Right lobe of liver (tissue), 6 donors: ENCODE measurements around the gene TMEM131. TPM values are rescaled to one million over a fixed set of nuclear protein-coding genes. Genes with fewer than 3 reads are reported as not detected.

Experiments
- ATAC-seq, 4 donors: fragments of 200-7000 bp; cut with Tn5 transposase; one replicate each; pipeline ENCODE4 v1.9.1; 2020; ENCODE audit warnings: mild to moderate bottlenecking in 4 of 4, moderate library complexity in 4 of 4
- DNase-seq, 3 donors: peaks; one replicate each; pipeline ENCODE4 v3.0.0-alpha.2; 2020
- H3K27ac ChIP-seq, 3 donors: fragments of 200-600 bp; one replicate each; pipeline ENCODE4 v1.8.0; 2022
- H3K27me3 ChIP-seq, 2 donors: fragments of 200-600 bp; one replicate each; pipeline ENCODE4 v1.8.0; 2022
- H3K36me3 ChIP-seq, 4 donors: fragments of 200-600 bp; sonication (generic) in 1 of 4; one replicate each; pipeline versions ENCODE4 v1.5.1 to v1.8.0; 2017 to 2022; ENCODE audit warnings: control low read depth in 1 of 4
- H3K4me1 ChIP-seq, 4 donors: fragments of 200-600 bp; sonication (generic) in 1 of 4; one replicate each; pipeline versions ENCODE4 v1.5.1 to v1.8.0; 2017 to 2022; ENCODE audit warnings: control low read depth in 1 of 4
- H3K4me3 ChIP-seq, 3 donors: fragments of 200-600 bp; one replicate each; pipeline ENCODE4 v1.8.0; 2022
- H3K9me3 ChIP-seq, 4 donors: fragments of 200-600 bp; sonication (generic) in 1 of 4; one replicate each; pipeline versions ENCODE4 v1.5.1 to v1.8.0; 2017 to 2022; ENCODE audit warnings: control low read depth in 1 of 4
- POLR2A ChIP-seq: fragments of 450-650 bp; IDR thresholded peaks from one replicate; pipeline ENCODE4 v1.6.1; 2017; ENCODE audit warnings: antibody characterized with exemption, mild to moderate bottlenecking
- WGBS: methylation state at CpG from one replicate; pipeline ENCODE4 v1.1.6; 2018; ENCODE audit warnings: low coverage, low lambda C conversion rate; ENCODE audit not compliant: insufficient coverage; ENCODE audit errors: missing lambda C conversion rate; 5-methylcytosine and 5-hydroxymethylcytosine counted together
- intact Hi-C, 2 donors: fragments of 100-400 bp; cut with DNase I; formaldehyde crosslinking; loops; one replicate each; pipeline versions ENCODE4 v1.11.2 to v1.14.1; 2022
- total RNA-seq, 6 experiments: library from RNA; depleted of rRNA in 2 of 6; stranded (reverse); fragments of >200 nt in 2 of 6; fragmentation: NEBNext Ultra II Directional in 3 of 6; extraction: Animal tissue kit (Norgen Biotek cat#: 25700) in 3 of 6; gene quantifications; one replicate each; pipeline versions ENCODE4 v1.1.0 to v1.2.4, GENCODE V29; 2016 to 2023
- TF ChIP-seq, protein P1 (sequence below), 4 donors: fragments of 200-600 bp in 3 of 4; fragments of 450-650 bp in 1 of 4; IDR thresholded peaks; one replicate each; pipeline versions ENCODE4 v1.5.1 to v1.8.0; 2016 to 2022; ENCODE audit warnings: antibody characterized with exemption in 4 of 4, mild to moderate bottlenecking in 2 of 4
- donor health status: DM: no; HTN: yes; CAD: no.
- donor health status: DM: no; HTN: no; CAD: no.
- donor health status: DM: no; HTN: no; CAD: no.
- donor health status: DM: no; HTN: yes; CAD: no.
- donor health status: DM: no; HTN: yes; CAD: no.

Gene TMEM131
- total RNA-seq, 6 experiments from 2014 or later, result 14.8 to 34.0 (median 17.8) TPM

DNA sequence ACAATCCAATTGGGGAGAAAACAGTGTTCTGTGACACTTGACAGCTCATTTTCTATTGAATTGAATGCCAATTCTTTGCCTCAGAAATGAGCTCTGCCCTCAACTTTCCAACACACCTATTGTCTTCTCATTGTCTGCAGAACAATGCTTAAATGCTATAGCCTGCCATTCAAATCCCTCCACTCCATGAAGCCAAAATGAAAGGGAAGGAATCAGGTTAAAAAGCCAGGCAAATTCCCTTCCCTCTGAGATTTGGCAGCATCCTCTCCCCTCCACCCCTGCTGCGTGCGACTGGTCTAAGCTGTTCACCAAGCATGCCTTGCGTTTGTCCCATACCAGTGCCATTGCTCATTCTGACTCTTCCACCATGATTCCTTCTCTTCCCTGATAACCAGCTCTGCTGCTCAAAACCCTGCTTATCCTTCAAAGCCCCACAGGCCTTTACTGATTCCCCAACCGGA, 32.4 kb upstream of the TMEM131 start:
- Histone ChIP-seq H3K4me3 (no peak overlapping the region), H3K27ac (no peak overlapping the region), H3K4me1 (no peaks in the 10 kb centered on the region), H3K27me3 (no peaks in the 10 kb centered on the region), H3K36me3 (no peaks in the 10 kb centered on the region), H3K9me3 (no peaks in the 10 kb centered on the region)
- TF ChIP-seq POLR2A, result no peak
- TF ChIP-seq, protein P1, sequence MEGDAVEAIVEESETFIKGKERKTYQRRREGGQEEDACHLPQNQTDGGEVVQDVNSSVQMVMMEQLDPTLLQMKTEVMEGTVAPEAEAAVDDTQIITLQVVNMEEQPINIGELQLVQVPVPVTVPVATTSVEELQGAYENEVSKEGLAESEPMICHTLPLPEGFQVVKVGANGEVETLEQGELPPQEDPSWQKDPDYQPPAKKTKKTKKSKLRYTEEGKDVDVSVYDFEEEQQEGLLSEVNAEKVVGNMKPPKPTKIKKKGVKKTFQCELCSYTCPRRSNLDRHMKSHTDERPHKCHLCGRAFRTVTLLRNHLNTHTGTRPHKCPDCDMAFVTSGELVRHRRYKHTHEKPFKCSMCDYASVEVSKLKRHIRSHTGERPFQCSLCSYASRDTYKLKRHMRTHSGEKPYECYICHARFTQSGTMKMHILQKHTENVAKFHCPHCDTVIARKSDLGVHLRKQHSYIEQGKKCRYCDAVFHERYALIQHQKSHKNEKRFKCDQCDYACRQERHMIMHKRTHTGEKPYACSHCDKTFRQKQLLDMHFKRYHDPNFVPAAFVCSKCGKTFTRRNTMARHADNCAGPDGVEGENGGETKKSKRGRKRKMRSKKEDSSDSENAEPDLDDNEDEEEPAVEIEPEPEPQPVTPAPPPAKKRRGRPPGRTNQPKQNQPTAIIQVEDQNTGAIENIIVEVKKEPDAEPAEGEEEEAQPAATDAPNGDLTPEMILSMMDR (IDR thresholded peaks at IDR 0.05), result no peak
- no peak for ATAC-seq
- intact Hi-C loops, result no loop called here
- no peak for DNase-seq
- 77% methylated on average over 4 of the region's 4 CpGs for WGBS

DNA sequence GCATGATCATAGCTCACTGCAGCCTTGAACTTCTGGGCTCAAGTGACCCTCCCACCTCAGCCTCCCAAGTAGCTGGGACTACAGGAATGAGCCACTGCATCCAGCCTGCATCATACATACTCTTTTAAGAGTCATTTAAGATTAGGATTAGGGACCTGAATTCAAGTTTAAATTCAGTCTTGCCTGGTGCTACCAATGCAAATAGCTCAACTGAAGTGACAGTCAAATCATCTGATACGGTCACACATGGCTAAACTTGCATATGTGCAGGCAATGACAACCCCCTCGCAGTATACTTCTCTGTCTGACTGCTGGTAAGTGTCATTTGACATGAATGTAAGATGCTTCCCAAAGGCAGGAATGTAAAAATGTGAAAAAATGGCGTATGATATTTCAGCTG, 31.8 kb upstream of the TMEM131 start:
- Histone ChIP-seq H3K9me3 (no peaks in the 10 kb centered on the region), H3K27ac (no peak overlapping the region), H3K36me3 (no peaks in the 10 kb centered on the region), H3K27me3 (no peaks in the 10 kb centered on the region), H3K4me3 (no peak overlapping the region), H3K4me1 (no peaks in the 10 kb centered on the region)
- TF ChIP-seq POLR2A, result no peak
- TF ChIP-seq, protein P1 (IDR thresholded peaks at IDR 0.05), result no peak
- intact Hi-C loops, result no loop called here
- 88% methylated on average over 3 of the region's 3 CpGs for WGBS
- no peak for DNase-seq
- no peak for ATAC-seq

GRCh38 chr2:98026927-98027522, 31.3 kb upstream of the TMEM131 start:
- no peaks in the 10 kb centered on the region for H3K27me3 ChIP-seq
- no peak for DNase-seq
- no peak overlapping the region for H3K4me3 ChIP-seq
- no peaks in the 10 kb centered on the region for H3K36me3 ChIP-seq
- no peaks in the 10 kb centered on the region for H3K4me1 ChIP-seq
- no peaks in the 10 kb centered on the region for H3K9me3 ChIP-seq
- WGBS, result 54% methylated on average over 2 of the region's 2 CpGs
- intact Hi-C loops, result no loop called here
- TF ChIP-seq POLR2A, result no peak
- TF ChIP-seq, protein P1 (IDR thresholded peaks at IDR 0.05), result no peak
- ATAC-seq, result peak; percentile 44 to 64 (median 50)
- no peak overlapping the region for H3K27ac ChIP-seq

- H3K9me3 ChIP-seq, result no peaks in the 10 kb centered on the region
- intact Hi-C loops, result no loop called here
- 56% methylated on average over 5 of the region's 5 CpGs for WGBS
- ATAC-seq (peak in 1 of 4 donors; percentile 20), DNase-seq (no peak)
- no peaks in the 10 kb centered on the region for H3K36me3 ChIP-seq
- no peaks in the 10 kb centered on the region for H3K4me1 ChIP-seq
- H3K27ac ChIP-seq, result no peak overlapping the region
- TF ChIP-seq, protein P1 (IDR thresholded peaks at IDR 0.05), result no peak
- TF ChIP-seq POLR2A, result no peak
- no peaks in the 10 kb centered on the region for H3K27me3 ChIP-seq
- no peak overlapping the region for H3K4me3 ChIP-seq
Measured at GRCh38 chr2:98026292-98026691, 30.5 kb upstream of the TMEM131 start.
